ENCODE results near the gene SEMA4D. TPM values are rescaled to one million over a fixed set of nuclear protein-coding genes. Genes with fewer than 3 reads are reported as not detected.
A peak's percentile ranks its signal among the peaks of the same experiment; 100 is the strongest.
"Not testable (repeated sequence)": the region's sequence is repeated elsewhere in the genome, so short reads cannot be mapped to it uniquely, and the experiment has no call there.

SEMA4D gene
- total RNA-seq, 1 donor from 2014 or later, result 28.2 TPM

GRCh38 chr9:89482056-89482851 lies 15.7 kb downstream of the SEMA4D start:
- no peak for DNase-seq (ENCODE audit: low spot score)

GRCh38 chr9:89481538-89481915 lies 16.4 kb downstream of the SEMA4D start:
- no peak for DNase-seq (ENCODE audit: low spot score)

GRCh38 chr9:89480825-89481537 lies 16.9 kb downstream of the SEMA4D start:
- DNase-seq (ENCODE audit: low spot score), result no peak

- DNase-seq (ENCODE audit: low spot score), result not testable (repeated sequence)
Observed at GRCh38 chr9:89480372-89480771, 17.5 kb downstream of the SEMA4D start.

- not testable (repeated sequence) for DNase-seq (ENCODE audit: low spot score)
Observed at GRCh38 chr9:89479669-89480011, 18.3 kb downstream of the SEMA4D start.

- DNase-seq (ENCODE audit: low spot score), result no peak
Observed at GRCh38 chr9:89478821-89479668, 18.9 kb downstream of the SEMA4D start.

- DNase-seq (ENCODE audit: low spot score), result peak; percentile 62
Observed at GRCh38 chr9:89477811-89478630, 19.9 kb downstream of the SEMA4D start.

- DNase-seq (ENCODE audit: low spot score), result no peak
Observed at GRCh38 chr9:89477384-89477783, 20.5 kb downstream of the SEMA4D start.

GRCh38 chr9:89476546-89476945 lies 21.4 kb downstream of the SEMA4D start:
- DNase-seq (ENCODE audit: low spot score), result no peak

GRCh38 chr9:89475891-89476440 lies 21.9 kb downstream of the SEMA4D start:
- DNase-seq (ENCODE audit: low spot score), result no peak

- DNase-seq (ENCODE audit: low spot score), result no peak
Observed at GRCh38 chr9:89474939-89475338, 23.0 kb downstream of the SEMA4D start.

GRCh38 chr9:89473762-89474469 lies 24.0 kb downstream of the SEMA4D start:
- DNase-seq (ENCODE audit: low spot score), result no peak

- not testable (repeated sequence) for DNase-seq (ENCODE audit: low spot score)
Observed at GRCh38 chr9:89471796-89472320, 26.1 kb downstream of the SEMA4D start.

GRCh38 chr9:89471390-89471789 lies 26.5 kb downstream of the SEMA4D start:
- DNase-seq (ENCODE audit: low spot score), result no peak

GRCh38 chr9:89470224-89470839 lies 27.6 kb downstream of the SEMA4D start:
- DNase-seq (ENCODE audit: low spot score), result no peak

- no peak for DNase-seq (ENCODE audit: low spot score)
Observed at GRCh38 chr9:89469003-89469402, 28.9 kb downstream of the SEMA4D start.

- no peak for DNase-seq (ENCODE audit: low spot score)
Observed at GRCh38 chr9:89468281-89468960, 29.5 kb downstream of the SEMA4D start.

- DNase-seq (ENCODE audit: low spot score), result no peak
Observed at GRCh38 chr9:89467278-89467625, 30.7 kb downstream of the SEMA4D start.

Measured in umbilical cord (tissue), 2 donors.